ENCODE data around the gene PHACTR2. TPM values are rescaled to one million over a fixed set of nuclear protein-coding genes. Genes with fewer than 3 reads are reported as not detected.
"Not testable (repeated sequence)": the region's sequence is repeated elsewhere in the genome, so short reads cannot be mapped to it uniquely, and the experiment has no call there.

PHACTR2 gene
- total RNA-seq, 4 donors from 2014 or later = 50.8 to 102 (median 65.1) TPM

- TF ChIP-seq CTCF (IDR thresholded peaks at IDR 0.05) = no peak
- ATAC-seq (ENCODE audit: low FRiP score) (no peak), DNase-seq (ENCODE audit: low spot score) (no peak)
Measured at GRCh38 chr6:143732536-143732935, 54.8 kb downstream of the PHACTR2 start.

GRCh38 chr6:143733510-143733909 lies 55.7 kb downstream of the PHACTR2 start:
- DNase-seq (ENCODE audit: low spot score) (no peak), ATAC-seq (ENCODE audit: low FRiP score) (peak; percentile 37)
- no peak for TF ChIP-seq CTCF (IDR thresholded peaks at IDR 0.05)

- no peak for TF ChIP-seq CTCF (IDR thresholded peaks at IDR 0.05)
- no peak for ATAC-seq (ENCODE audit: low FRiP score)
- DNase-seq (ENCODE audit: low spot score) = no peak
Measured at GRCh38 chr6:143734641-143735063, 56.9 kb downstream of the PHACTR2 start.

- not testable (repeated sequence) for DNase-seq (ENCODE audit: low spot score); ATAC-seq (ENCODE audit: low FRiP score)
Measured at GRCh38 chr6:143738072-143738690, 60.4 kb downstream of the PHACTR2 start.

GRCh38 chr6:143739341-143739851 lies 61.6 kb downstream of the PHACTR2 start:
- TF ChIP-seq CTCF (IDR thresholded peaks at IDR 0.05) = no peak
- ATAC-seq (ENCODE audit: low FRiP score) = no peak
- no peak for DNase-seq (ENCODE audit: low spot score)

DNA sequence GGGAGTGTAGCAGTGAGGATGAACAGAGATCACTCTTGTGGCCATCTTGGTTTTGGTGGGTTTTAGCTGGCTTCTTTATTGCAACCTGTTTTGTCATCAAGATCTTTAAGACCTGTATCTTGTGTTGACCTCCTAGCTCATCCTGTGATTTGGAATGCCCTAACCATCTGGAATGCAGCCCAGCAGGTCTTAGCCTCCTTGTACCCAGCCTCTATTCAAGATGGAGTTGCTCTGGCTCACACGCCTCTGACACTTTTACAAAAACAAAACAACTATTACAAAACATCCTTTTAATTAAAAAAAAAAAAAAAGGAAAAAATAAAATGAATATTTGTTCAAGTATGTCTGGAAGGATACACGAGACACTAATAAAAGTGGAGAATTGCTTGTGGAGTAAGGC lies 62.4 kb downstream of the PHACTR2 start:
- ATAC-seq (ENCODE audit: low FRiP score) (no peak), DNase-seq (ENCODE audit: low spot score) (no peak)
- TF ChIP-seq CTCF (IDR thresholded peaks at IDR 0.05) = no peak

GRCh38 chr6:143741480-143741879 lies 63.7 kb downstream of the PHACTR2 start:
- no peak for TF ChIP-seq CTCF (IDR thresholded peaks at IDR 0.05)
- DNase-seq (ENCODE audit: low spot score) (no peak), ATAC-seq (ENCODE audit: low FRiP score) (no peak)
